LNCaP clone FGC (cell line): ENCODE measurements around the gene TP53RK.

ENCODE experiments used
- DNase-seq: peaks from one replicate; pipeline ENCODE4 v3.0.0-alpha.2; 2011; ENCODE audit warnings: low read depth
- H3K4me3 ChIP-seq: 2 replicates; pipeline ENCODE4 v1.5.1; 2011; ENCODE audit warnings: mild to moderate bottlenecking, low read depth, low read length, control low read depth
- TF ChIP-seq, protein P1 (sequence below): IDR thresholded peaks from 2 replicates; pipeline ENCODE4 v1.5.1; 2012; ENCODE audit warnings: mild to moderate bottlenecking; ENCODE audit not compliant: control insufficient read depth, insufficient read depth; ENCODE audit errors: extremely low read depth

Gene TP53RK

DNA sequence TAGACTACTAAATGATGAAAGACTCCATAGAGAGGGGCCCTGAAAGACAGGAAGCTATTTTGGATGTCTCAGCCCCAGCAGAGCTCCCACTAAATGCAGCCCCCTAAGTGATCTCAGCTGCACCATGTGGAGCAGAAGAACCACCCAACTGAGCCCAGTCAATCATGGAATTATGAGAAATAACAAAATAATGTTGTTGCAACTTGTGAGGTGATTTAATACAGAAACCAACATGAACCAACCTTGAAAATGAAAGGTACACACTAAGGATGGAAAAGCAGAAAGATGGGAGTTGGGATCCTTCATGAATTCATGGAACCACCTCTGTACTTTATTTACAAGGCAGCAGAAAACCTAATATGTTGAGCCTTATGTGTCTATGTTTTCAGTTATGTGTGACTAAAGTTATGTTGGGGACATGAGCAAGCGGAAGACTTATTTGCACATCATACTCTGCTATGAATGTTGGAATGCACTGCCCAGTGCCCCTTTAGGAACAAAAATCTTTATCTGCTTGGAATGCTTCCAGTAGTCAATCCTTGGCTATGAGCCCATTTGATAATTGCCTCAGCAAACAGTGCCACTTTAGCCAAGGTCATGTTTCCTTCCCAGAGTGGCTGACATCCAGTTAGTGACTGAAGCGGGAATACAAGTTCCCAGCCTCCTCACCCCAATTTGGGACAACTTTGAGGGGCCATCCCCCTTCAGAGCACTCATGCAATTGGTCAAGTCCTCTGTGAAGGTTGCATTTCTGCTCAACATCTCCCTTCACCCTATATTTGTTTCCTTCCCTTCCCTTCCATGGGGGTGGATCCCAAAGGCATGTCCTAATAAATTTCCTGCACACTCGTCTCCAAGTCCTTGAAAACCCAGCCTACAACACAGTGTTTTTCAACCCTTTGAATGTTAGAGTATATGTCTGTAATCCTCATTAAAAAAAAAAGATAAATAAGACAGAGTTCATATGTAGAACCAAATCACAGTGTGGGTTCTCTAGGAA lies 18.4 kb downstream of the TP53RK start:
- no peak overlapping the region for H3K4me3 ChIP-seq
- DNase-seq: no peak
- TF ChIP-seq, protein P1, sequence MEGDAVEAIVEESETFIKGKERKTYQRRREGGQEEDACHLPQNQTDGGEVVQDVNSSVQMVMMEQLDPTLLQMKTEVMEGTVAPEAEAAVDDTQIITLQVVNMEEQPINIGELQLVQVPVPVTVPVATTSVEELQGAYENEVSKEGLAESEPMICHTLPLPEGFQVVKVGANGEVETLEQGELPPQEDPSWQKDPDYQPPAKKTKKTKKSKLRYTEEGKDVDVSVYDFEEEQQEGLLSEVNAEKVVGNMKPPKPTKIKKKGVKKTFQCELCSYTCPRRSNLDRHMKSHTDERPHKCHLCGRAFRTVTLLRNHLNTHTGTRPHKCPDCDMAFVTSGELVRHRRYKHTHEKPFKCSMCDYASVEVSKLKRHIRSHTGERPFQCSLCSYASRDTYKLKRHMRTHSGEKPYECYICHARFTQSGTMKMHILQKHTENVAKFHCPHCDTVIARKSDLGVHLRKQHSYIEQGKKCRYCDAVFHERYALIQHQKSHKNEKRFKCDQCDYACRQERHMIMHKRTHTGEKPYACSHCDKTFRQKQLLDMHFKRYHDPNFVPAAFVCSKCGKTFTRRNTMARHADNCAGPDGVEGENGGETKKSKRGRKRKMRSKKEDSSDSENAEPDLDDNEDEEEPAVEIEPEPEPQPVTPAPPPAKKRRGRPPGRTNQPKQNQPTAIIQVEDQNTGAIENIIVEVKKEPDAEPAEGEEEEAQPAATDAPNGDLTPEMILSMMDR: no peak

DNA sequence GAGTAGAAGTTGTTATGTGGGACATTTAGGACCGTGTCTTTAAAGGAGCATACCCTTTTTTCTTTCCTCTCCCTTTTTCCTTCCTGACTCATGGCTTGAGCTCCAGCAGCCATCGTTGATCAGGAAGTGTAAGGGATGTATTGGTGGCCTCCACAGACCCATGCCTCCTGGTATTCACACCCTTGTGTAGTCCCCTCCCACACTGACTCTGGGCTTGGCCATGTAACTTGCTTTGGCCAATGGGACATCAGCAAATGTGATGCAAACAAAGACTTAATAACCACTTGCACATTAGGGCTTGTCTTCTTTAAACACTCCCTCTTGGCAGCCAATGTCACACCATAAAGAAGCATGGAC lies 19.0 kb downstream of the TP53RK start:
- H3K4me3 ChIP-seq: no peak overlapping the region
- no peak for DNase-seq
- TF ChIP-seq, protein P1: no peak

DNA sequence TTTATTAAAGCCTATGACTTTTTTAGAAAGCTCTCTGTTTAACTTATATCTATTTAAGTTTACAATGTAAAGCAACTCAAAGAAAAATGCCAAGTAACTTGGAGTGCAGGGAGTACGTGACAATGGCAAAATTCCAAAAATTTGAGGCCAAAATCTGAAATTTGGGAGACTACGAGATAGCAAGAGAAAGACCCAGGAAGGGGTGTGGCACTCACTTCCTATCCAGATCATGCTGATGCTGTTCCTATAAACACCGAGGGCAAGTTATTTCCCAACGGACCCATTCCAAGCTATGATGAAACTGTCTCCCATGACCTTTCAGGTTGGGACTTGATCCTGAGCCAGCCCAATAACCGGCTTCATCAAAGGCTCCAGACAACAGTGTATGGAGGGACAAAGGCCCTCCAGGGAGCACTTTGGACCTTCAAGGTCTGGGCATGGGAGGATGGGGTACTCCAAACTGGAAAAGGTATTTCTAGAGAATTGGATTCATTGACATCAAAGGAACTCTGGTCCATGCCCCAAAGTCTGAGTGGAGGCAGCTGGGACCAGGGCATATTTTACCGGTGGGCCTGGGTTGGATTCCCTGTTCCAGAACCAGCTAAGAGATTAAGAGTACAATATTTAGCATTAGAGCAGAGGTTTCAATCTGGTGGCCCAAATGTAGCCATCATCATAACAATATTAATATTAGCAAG lies 22.3 kb downstream of the TP53RK start:
- TF ChIP-seq, protein P1: no peak
- H3K4me3 ChIP-seq: no peak overlapping the region
- no peak for DNase-seq

DNA sequence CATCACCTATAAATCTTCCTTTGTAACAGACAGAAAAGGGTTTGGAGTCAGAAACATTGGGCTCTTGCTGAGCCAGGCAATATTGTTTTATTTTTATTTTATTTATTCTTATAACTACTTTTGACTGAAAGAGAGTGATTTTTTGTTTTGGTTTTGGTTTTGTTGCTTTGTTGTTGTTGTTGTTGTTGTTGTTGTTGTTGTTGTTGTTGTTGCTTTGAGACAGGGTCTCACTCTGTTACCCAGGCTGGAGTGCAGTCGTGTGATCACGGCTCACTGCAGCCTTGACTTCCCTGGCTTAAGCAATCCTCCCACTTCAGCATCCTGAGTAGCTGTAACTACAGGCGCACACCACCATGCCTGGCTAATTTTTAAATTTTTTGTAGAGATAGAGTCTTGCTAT lies 22.9 kb downstream of the TP53RK start:
- H3K4me3 ChIP-seq: no peak overlapping the region
- DNase-seq: no peak
- TF ChIP-seq, protein P1: no peak

DNA sequence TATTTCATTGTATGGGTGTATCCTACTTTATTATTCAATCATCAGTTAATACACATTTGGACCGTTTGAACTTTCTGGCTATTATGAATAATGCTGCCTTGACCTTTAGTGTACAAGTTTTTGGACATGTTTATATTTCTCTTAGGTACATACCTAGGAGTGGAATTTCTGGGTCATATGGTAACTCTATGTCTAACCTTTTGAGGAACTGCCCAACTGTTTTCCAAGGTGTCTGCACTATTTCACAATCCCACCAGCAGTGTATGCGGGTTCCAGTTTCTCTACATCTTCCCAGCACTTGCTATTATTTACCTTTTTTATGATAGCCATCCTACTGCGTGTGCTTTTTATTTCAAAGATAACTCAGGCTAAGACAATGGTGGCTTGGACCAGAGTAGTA lies 23.6 kb downstream of the TP53RK start:
- H3K4me3 ChIP-seq: no peak overlapping the region
- no peak for DNase-seq
- TF ChIP-seq, protein P1: no peak

DNA sequence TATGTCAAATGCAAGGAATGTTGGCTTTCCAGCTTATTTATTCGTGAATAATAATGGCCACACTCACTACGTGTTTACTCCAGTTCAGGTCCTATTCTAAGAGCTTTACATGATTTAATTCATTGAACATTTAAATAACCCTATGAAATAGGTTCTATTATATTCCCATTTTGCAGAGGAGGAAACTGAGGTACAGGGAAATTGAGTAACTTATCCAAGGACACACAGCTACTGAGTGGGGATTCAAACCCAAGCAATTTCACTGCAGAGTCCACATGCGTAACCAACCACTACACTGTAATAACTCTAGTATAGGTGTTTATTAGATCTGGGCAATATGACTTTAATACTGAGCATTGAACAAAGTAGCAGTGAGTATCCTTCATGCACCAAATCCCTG lies 25.7 kb downstream of the TP53RK start:
- TF ChIP-seq, protein P1: no peak

More for the DNA sequence above, 25.7 kb downstream of the TP53RK start:
- H3K4me3 ChIP-seq: no peak overlapping the region
- DNase-seq: no peak
